Progenitor cell of endocrine pancreas (in vitro differentiated cells): Measurements from ENCODE around the gene CALY. TPM values are rescaled to one million over a fixed set of nuclear protein-coding genes. Genes with fewer than 3 reads are reported as not detected.

Experiments used
- DNase-seq: peaks from one replicate; pipeline ENCODE4 v3.0.0; 2021; ENCODE audit warnings: low spot score; ENCODE audit not compliant: unreplicated experiment
- H3K27ac Mint-ChIP-seq: 2 replicates; pipeline ENCODE4 v1.8.0; 2021; ENCODE audit warnings: mild to moderate bottlenecking, moderate library complexity, mixed read lengths
- H3K27me3 Mint-ChIP-seq: 2 replicates; pipeline ENCODE4 v1.8.0; 2021; ENCODE audit warnings: mixed read lengths
- H3K36me3 Mint-ChIP-seq: 2 replicates; pipeline ENCODE4 v1.8.0; 2022; ENCODE audit warnings: mixed read lengths; ENCODE audit not compliant: insufficient read depth
- H3K4me1 Mint-ChIP-seq: 2 replicates; pipeline ENCODE4 v1.8.0; 2021; ENCODE audit warnings: low read depth, mixed read lengths
- H3K4me3 Mint-ChIP-seq: 2 replicates; pipeline ENCODE4 v1.8.0; 2021; ENCODE audit warnings: low read depth, mild to moderate bottlenecking, moderate library complexity, mixed read lengths
- H3K9me3 Mint-ChIP-seq: 2 replicates; pipeline ENCODE4 v1.8.0; 2021; ENCODE audit warnings: low read depth, mixed read lengths
- total RNA-seq: library from RNA; stranded (reverse); gene quantifications from 2 replicates; pipeline ENCODE4 v1.2.1, GENCODE V29; 2021
- TF ChIP-seq, protein P1 (sequence below): fragments of 200-600 bp; sonication (generic); IDR thresholded peaks from one replicate; pipeline ENCODE4 v1.5.0; 2021; ENCODE audit warnings: antibody characterized with exemption, mild to moderate bottlenecking; ENCODE audit not compliant: unreplicated experiment

CALY gene
- total RNA-seq, 1 donor from 2014 or later: 2.5 TPM

GRCh38 chr10:133342942-133343341 is 6.2 kb upstream of the CALY start:
- DNase-seq: no peak
- Mint-ChIP-seq H3K4me3 (no peak overlapping the region), H3K27me3 (peaks cover 35% of the 10 kb centered on the region), H3K36me3 (no peaks in the 10 kb centered on the region), H3K4me1 (no peaks in the 10 kb centered on the region), H3K27ac (no peak overlapping the region), H3K9me3 (peaks cover 5% of the 10 kb centered on the region)
- TF ChIP-seq, protein P1, sequence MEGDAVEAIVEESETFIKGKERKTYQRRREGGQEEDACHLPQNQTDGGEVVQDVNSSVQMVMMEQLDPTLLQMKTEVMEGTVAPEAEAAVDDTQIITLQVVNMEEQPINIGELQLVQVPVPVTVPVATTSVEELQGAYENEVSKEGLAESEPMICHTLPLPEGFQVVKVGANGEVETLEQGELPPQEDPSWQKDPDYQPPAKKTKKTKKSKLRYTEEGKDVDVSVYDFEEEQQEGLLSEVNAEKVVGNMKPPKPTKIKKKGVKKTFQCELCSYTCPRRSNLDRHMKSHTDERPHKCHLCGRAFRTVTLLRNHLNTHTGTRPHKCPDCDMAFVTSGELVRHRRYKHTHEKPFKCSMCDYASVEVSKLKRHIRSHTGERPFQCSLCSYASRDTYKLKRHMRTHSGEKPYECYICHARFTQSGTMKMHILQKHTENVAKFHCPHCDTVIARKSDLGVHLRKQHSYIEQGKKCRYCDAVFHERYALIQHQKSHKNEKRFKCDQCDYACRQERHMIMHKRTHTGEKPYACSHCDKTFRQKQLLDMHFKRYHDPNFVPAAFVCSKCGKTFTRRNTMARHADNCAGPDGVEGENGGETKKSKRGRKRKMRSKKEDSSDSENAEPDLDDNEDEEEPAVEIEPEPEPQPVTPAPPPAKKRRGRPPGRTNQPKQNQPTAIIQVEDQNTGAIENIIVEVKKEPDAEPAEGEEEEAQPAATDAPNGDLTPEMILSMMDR: no peak

DNA sequence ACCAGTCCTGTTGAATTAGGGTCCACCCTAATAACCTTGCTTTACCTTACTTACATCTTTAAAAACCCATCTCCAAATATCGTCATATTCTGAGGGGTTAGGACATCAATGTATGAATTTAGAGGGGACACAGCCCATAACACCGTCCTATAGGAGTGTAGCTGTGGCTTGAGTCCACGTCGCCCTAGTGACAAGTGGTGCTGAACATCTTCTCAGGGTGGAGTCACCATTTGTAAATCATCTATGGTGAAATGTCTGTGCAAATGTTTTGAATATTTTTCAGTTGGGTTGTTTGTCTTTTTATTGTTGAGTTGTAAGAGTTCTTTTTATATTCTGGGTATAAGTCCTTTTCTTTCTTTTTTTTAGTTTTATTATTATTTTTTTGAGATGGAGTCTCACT is 5.3 kb upstream of the CALY start:
- Mint-ChIP-seq H3K4me1 (no peaks in the 10 kb centered on the region), H3K36me3 (no peaks in the 10 kb centered on the region), H3K27me3 (peaks cover 35% of the 10 kb centered on the region), H3K27ac (no peak overlapping the region), H3K9me3 (peaks cover 5% of the 10 kb centered on the region), H3K4me3 (no peak overlapping the region)
- TF ChIP-seq, protein P1: no peak
- no peak for DNase-seq

GRCh38 chr10:133339708-133340380 is 3.1 kb upstream of the CALY start:
- Mint-ChIP-seq H3K27ac (no peak overlapping the region), H3K36me3 (no peaks in the 10 kb centered on the region), H3K9me3 (no peaks in the 10 kb centered on the region), H3K4me1 (peaks cover under 1% of the 10 kb centered on the region), H3K27me3 (peaks cover 27% of the 10 kb centered on the region), H3K4me3 (no peak overlapping the region)
- DNase-seq: no peak
- TF ChIP-seq, protein P1: no peak

DNA sequence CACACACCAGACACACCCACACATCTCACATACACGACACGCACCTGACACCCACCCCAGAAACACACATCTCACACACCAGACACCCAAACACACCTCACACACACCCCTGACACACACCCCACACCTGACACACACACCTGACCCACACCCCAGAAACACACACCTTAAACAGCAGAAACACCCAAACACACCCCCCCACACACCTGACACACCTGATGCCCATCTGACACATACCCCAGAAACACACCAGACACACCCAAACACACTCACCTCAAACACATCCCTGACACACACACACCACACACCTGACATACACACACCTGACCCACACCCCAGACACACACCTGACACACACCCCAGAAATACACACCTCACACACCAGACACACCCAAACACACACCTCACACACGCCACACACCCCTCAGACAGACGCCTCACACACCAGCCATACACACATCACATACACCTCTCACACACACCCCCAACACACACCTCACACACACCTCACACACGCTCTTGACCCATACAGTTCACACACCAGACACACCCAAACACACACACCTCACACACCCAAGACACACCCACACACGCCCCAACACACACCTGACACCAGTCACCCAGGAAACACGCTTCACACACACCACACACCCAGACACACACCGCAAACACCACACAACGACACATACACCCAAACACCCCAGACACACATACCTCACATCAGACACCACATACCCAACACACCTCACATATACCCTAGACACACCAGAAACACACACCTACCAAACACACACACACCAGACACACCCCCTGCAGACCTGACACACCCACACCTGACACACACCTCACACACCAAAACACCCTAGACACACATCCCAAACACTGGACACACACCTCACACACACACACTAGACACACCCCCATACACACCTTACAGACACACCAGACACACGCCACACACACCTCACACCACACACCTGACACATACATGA is 1.7 kb upstream of the CALY start:
- no peak overlapping the region for H3K4me3 Mint-ChIP-seq
- TF ChIP-seq, protein P1: no peak
- no peak for DNase-seq
- peaks cover 27% of the 10 kb centered on the region for H3K27me3 Mint-ChIP-seq
- H3K27ac Mint-ChIP-seq: no peak overlapping the region
- peaks cover 1% of the 10 kb centered on the region for H3K36me3 Mint-ChIP-seq
- peaks cover 2% of the 10 kb centered on the region for H3K4me1 Mint-ChIP-seq
- H3K9me3 Mint-ChIP-seq: no peaks in the 10 kb centered on the region

GRCh38 chr10:133337370-133337725 is 652 bp upstream of the CALY start:
- H3K4me1 Mint-ChIP-seq: peaks cover 2% of the 10 kb centered on the region
- H3K27ac Mint-ChIP-seq: no peak overlapping the region
- H3K9me3 Mint-ChIP-seq: peaks cover 4% of the 10 kb centered on the region
- H3K36me3 Mint-ChIP-seq: peaks cover 1% of the 10 kb centered on the region
- no peak overlapping the region for H3K4me3 Mint-ChIP-seq
- TF ChIP-seq, protein P1: no peak
- no peak for DNase-seq
- H3K27me3 Mint-ChIP-seq: peaks cover 31% of the 10 kb centered on the region
